A673 (cell line): Measurements from ENCODE around the gene CCL21. TPM values are rescaled to one million over a fixed set of nuclear protein-coding genes. Genes with fewer than 3 reads are reported as not detected.

Source experiments
- BruUV-seq: library from RNA; stranded (reverse); fragments of 400-500 nt; replicated peaks from 2 replicates; lab custom pipeline; 2021; lab: Mats Ljungman, UMichigan
- CTCF ChIA-PET: fragments of 300-600 bp; sonication (Branson Sonifier 250); formaldehyde crosslinking; loops from one replicate; lab custom pipeline; 2022; ENCODE audit warnings: antibody characterized with exemption; lab: Charles Lee
- POLR2A ChIA-PET: fragments of 300-600 bp; sonication (Branson Sonifier 250); formaldehyde crosslinking; loops from one replicate; lab custom pipeline; 2022; ENCODE audit warnings: antibody characterized with exemption; ENCODE audit not compliant: low non-redundant PET; lab: Charles Lee
- DNase-seq: peaks from one replicate; pipeline ENCODE4 v3.0.0-alpha.2; 2015; ENCODE audit warnings: low spot score
- H3K27ac ChIP-seq: fragments of 200-600 bp; sonication (generic); 2 replicates; pipeline ENCODE4 v1.5.1; 2016; ENCODE audit warnings: mixed run types, low read depth, mild to moderate bottlenecking, mixed read lengths, antibody characterized with exemption, low read length; ENCODE audit not compliant: poor library complexity, severe bottlenecking
- H3K27me3 ChIP-seq: fragments of 200-600 bp; sonication (generic); replicated peaks from 2 replicates; pipeline ENCODE4 v1.6.1; 2017; ENCODE audit warnings: mixed run types, low read depth, mild to moderate bottlenecking, mixed read lengths, antibody characterized with exemption, low read length; ENCODE audit not compliant: insufficient read depth, poor library complexity
- H3K36me3 ChIP-seq: fragments of 200-600 bp; sonication (generic); 2 replicates; pipeline ENCODE4 v1.6.1; 2016; ENCODE audit warnings: mixed run types, mild to moderate bottlenecking, mixed read lengths, antibody characterized with exemption, low read length; ENCODE audit not compliant: insufficient read depth, poor library complexity, severe bottlenecking
- H3K4me1 ChIP-seq: fragments of 200-600 bp; sonication (generic); 2 replicates; pipeline ENCODE4 v1.6.1; 2017; ENCODE audit warnings: mixed run types, mild to moderate bottlenecking, mixed read lengths, antibody characterized with exemption, low read length; ENCODE audit not compliant: insufficient read depth, poor library complexity, severe bottlenecking
- H3K4me3 ChIP-seq: fragments of 200-600 bp; sonication (generic); 2 replicates; pipeline ENCODE4 v1.5.1; 2016; ENCODE audit warnings: low read depth, mixed run types, mild to moderate bottlenecking, mixed read lengths, low read length; ENCODE audit not compliant: poor library complexity, severe bottlenecking
- H3K9me3 ChIP-seq: fragments of 200-600 bp; sonication (generic); 2 replicates; pipeline ENCODE4 v1.6.1; 2016; ENCODE audit warnings: mixed run types, low read depth, mild to moderate bottlenecking, mixed read lengths, antibody characterized with exemption, low read length; ENCODE audit not compliant: poor library complexity, severe bottlenecking
- CTCF ChIP-seq: fragments of 300-800, 200-600 bp; sonication (generic); conservative IDR thresholded peaks from 2 replicates; pipeline ENCODE4 v1.5.1; 2017; ENCODE audit warnings: low read depth, mild to moderate bottlenecking, antibody characterized with exemption, low read length, moderate library complexity, mixed read lengths
- EZH2 ChIP-seq: fragments of 200-600 bp; sonication (generic); IDR thresholded peaks from 2 replicates; pipeline ENCODE4 v1.6.1; 2017; ENCODE audit warnings: borderline replicate concordance, low read depth, mild to moderate bottlenecking, mixed read lengths, antibody characterized with exemption, low read length; ENCODE audit not compliant: poor library complexity, severe bottlenecking
- intact Hi-C: fragments of 100-400 bp; cut with micrococcal nuclease; formaldehyde crosslinking; loops from one replicate; pipeline ENCODE4 v1.10.0; 2022; ENCODE audit not compliant: unreplicated experiment
- total RNA-seq: library from RNA; stranded (reverse); gene quantifications from 2 replicates; pipeline ENCODE4 v1.2.3, GENCODE V29; 2021

The CCL21 gene
- total RNA-seq, 1 experiment from 2014 or later: not detected

- H3K4me1 ChIP-seq: no peaks in the 10 kb centered on the region
- H3K27ac ChIP-seq: no peak overlapping the region
- POLR2A ChIA-PET: no interaction called here
- BruUV-seq: no TSS peak
- intact Hi-C loops: no loop called here
- peaks cover 20% of the 10 kb centered on the region for H3K27me3 ChIP-seq
- H3K4me3 ChIP-seq: no peak overlapping the region
- H3K36me3 ChIP-seq: no peaks in the 10 kb centered on the region
- H3K9me3 ChIP-seq: no peaks in the 10 kb centered on the region
- DNase-seq: no peak
- TF ChIP-seq CTCF (no peak), EZH2 (no peak)
- CTCF ChIA-PET: interaction anchor here (0.6 kb wide), 1 partner anchor 43 kb away, joined by 5 read pairs; no protein-coding TSS in a partner anchor
These were observed 5.8 kb upstream of the CCL21 start for GRCh38 chr9:34715639-34716215.

- no peak for TF ChIP-seq EZH2
- no peak for TF ChIP-seq CTCF
- Histone ChIP-seq H3K27me3 (peaks cover 20% of the 10 kb centered on the region), H3K27ac (no peak overlapping the region), H3K9me3 (no peaks in the 10 kb centered on the region), H3K4me3 (no peak overlapping the region), H3K36me3 (no peaks in the 10 kb centered on the region), H3K4me1 (no peaks in the 10 kb centered on the region)
- ChIA-PET POLR2A (no interaction called here), CTCF (no interaction called here)
- intact Hi-C loops: no loop called here
- no TSS peak for BruUV-seq
- DNase-seq: no peak
These were observed 4.1 kb upstream of the CCL21 start for GRCh38 chr9:34714007-34714406.

GRCh38 chr9:34712140-34712539, 2.2 kb upstream of the CCL21 start:
- CTCF ChIA-PET: interaction anchor here (0.6 kb wide), 1 partner anchor 39 kb away, joined by 4 read pairs; no protein-coding TSS in a partner anchor
- no TSS peak for BruUV-seq

More at GRCh38 chr9:34712140-34712539, 2.2 kb upstream of the CCL21 start:
- DNase-seq: no peak
- TF ChIP-seq CTCF: no peak
- no peak for TF ChIP-seq EZH2
- H3K9me3 ChIP-seq: no peaks in the 10 kb centered on the region
- no peak overlapping the region for H3K4me3 ChIP-seq
- no peaks in the 10 kb centered on the region for H3K4me1 ChIP-seq
- intact Hi-C loops: no loop called here
- H3K27ac ChIP-seq: no peak overlapping the region
- POLR2A ChIA-PET: no interaction called here
- peaks cover 20% of the 10 kb centered on the region for H3K27me3 ChIP-seq
- H3K36me3 ChIP-seq: no peaks in the 10 kb centered on the region
